ENCODE data around the gene VDR.
"Not testable (repeated sequence)": the region's sequence is repeated elsewhere in the genome, so short reads cannot be mapped to it uniquely, and the experiment has no call there.

The VDR gene

GRCh38 chr12:47828008-47828975, 76.5 kb downstream of the VDR start:
- DNase-seq (ENCODE audit: low read depth in 2 of 2) = no peak

GRCh38 chr12:47825173-47825639, 79.6 kb downstream of the VDR start:
- DNase-seq (ENCODE audit: low read depth in 2 of 2) = no peak

GRCh38 chr12:47824635-47825034, 80.2 kb downstream of the VDR start:
- no peak for DNase-seq (ENCODE audit: low read depth in 2 of 2)

- DNase-seq (ENCODE audit: low read depth in 2 of 2) = no peak
Measured at GRCh38 chr12:47824198-47824597, 80.6 kb downstream of the VDR start.

- no peak for DNase-seq (ENCODE audit: low read depth in 2 of 2)
Measured at GRCh38 chr12:47823422-47824086, 81.2 kb downstream of the VDR start.

GRCh38 chr12:47822863-47823262, 81.9 kb downstream of the VDR start:
- DNase-seq (ENCODE audit: low read depth in 2 of 2) = no peak

GRCh38 chr12:47822401-47822800, 82.4 kb downstream of the VDR start:
- DNase-seq (ENCODE audit: low read depth in 2 of 2) = no peak

GRCh38 chr12:47821346-47821706, 83.5 kb downstream of the VDR start:
- no peak for DNase-seq (ENCODE audit: low read depth in 2 of 2)

GRCh38 chr12:47820631-47821345, 84.0 kb downstream of the VDR start:
- DNase-seq (ENCODE audit: low read depth in 2 of 2) = peak; percentile 97

GRCh38 chr12:47819896-47820630, 84.7 kb downstream of the VDR start, which contains the start of gene HDAC7:
TSS of gene HDAC7 (minus strand) at chr12:47819903. CDS start at chr12:47819785, 118 bp downstream.
- DNase-seq (ENCODE audit: low read depth in 2 of 2) = peak; percentile 69 to 71

GRCh38 chr12:47819138-47819895, 85.5 kb downstream of the VDR start:
- DNase-seq (ENCODE audit: low read depth in 2 of 2) = no peak

- DNase-seq (ENCODE audit: low read depth in 2 of 2) = no peak
Measured at GRCh38 chr12:47818467-47819137, 86.2 kb downstream of the VDR start.

GRCh38 chr12:47818007-47818376, 86.8 kb downstream of the VDR start:
- no peak for DNase-seq (ENCODE audit: low read depth in 2 of 2)

- DNase-seq (ENCODE audit: low read depth in 2 of 2) = no peak
Measured at GRCh38 chr12:47817272-47818006, 87.4 kb downstream of the VDR start.

- no peak for DNase-seq (ENCODE audit: low read depth in 2 of 2)
Measured at GRCh38 chr12:47816403-47817271, 88.2 kb downstream of the VDR start.

- not testable (repeated sequence) for DNase-seq (ENCODE audit: low read depth in 2 of 2)
Measured at GRCh38 chr12:47815447-47815846, 89.3 kb downstream of the VDR start.

- no peak for DNase-seq (ENCODE audit: low read depth in 2 of 2)
Measured at GRCh38 chr12:47814539-47815170, 90.1 kb downstream of the VDR start.

Measured in fibroblast of skin of left quadriceps (primary cell).